ACC112 (cell line): ENCODE data around the gene CCDC157.
"Not testable (repeated sequence)": the region's sequence is repeated elsewhere in the genome, so short reads cannot be mapped to it uniquely, and the experiment has no call there.

ENCODE experiments used
- H2AFZ ChIP-seq: fragments of 200-600 bp; sonication (generic); one replicate; pipeline ENCODE4 v1.6.0; 2017; ENCODE audit warnings: antibody characterized with exemption, low read length; ENCODE audit not compliant: unreplicated experiment
- H3K27ac ChIP-seq: fragments of 200-600 bp; sonication (generic); 2 replicates; pipeline ENCODE4 v1.5.1; 2014; ENCODE audit warnings: low read depth, mild to moderate bottlenecking, antibody characterized with exemption, low read length, moderate library complexity
- H3K27me3 ChIP-seq: fragments of 200-600 bp; sonication (generic); 2 replicates; pipeline ENCODE4 v1.6.1; 2014; ENCODE audit warnings: mild to moderate bottlenecking, antibody characterized with exemption, low read length, moderate library complexity, mixed read lengths; ENCODE audit not compliant: insufficient read depth
- H3K36me3 ChIP-seq: fragments of 200-600 bp; sonication (generic); 2 replicates; pipeline ENCODE4 v1.6.1; 2016; ENCODE audit warnings: mild to moderate bottlenecking, antibody characterized with exemption, low read length, moderate library complexity, mixed read lengths; ENCODE audit not compliant: insufficient read depth
- H3K4me1 ChIP-seq: fragments of 200-600 bp; sonication (generic); one replicate; pipeline ENCODE4 v1.6.1; 2016; ENCODE audit warnings: low read length, mixed read lengths; ENCODE audit not compliant: insufficient read depth, unreplicated experiment, control insufficient read depth
- H3K4me3 ChIP-seq: fragments of 200-600 bp; sonication (generic); 2 replicates; pipeline ENCODE4 v1.5.1; 2014; ENCODE audit warnings: mild to moderate bottlenecking, low read depth, low read length
- H3K79me2 ChIP-seq: fragments of 200-600 bp; sonication (generic); one replicate; pipeline ENCODE4 v1.6.0; 2016; ENCODE audit warnings: low read length; ENCODE audit not compliant: control insufficient read depth, unreplicated experiment, insufficient read depth

Gene CCDC157

GRCh38 chr22:30402028-30402765 lies 45.4 kb downstream of the CCDC157 start:
- Histone ChIP-seq H3K4me1 (peaks cover 27% of the 10 kb centered on the region), H2AFZ (no peak overlapping the region), H3K27ac (no peak overlapping the region), H3K36me3 (peaks cover 3% of the 10 kb centered on the region; the same call in 1 of the 2 replicates), H3K79me2 (peaks cover 49% of the 10 kb centered on the region), H3K4me3 (no peak overlapping the region), H3K27me3 (no peaks in the 10 kb centered on the region)

- H3K4me1 ChIP-seq = peaks cover 27% of the 10 kb centered on the region
Observed at GRCh38 chr22:30402766-30403104, 45.9 kb downstream of the CCDC157 start.

GRCh38 chr22:30404307-30404706 lies 47.5 kb downstream of the CCDC157 start:
- H3K27ac ChIP-seq = no peak overlapping the region
- no peak overlapping the region for H3K4me3 ChIP-seq
- H3K4me1 ChIP-seq = peaks cover 33% of the 10 kb centered on the region
- peaks cover 28% of the 10 kb centered on the region for H3K79me2 ChIP-seq
- H3K36me3 ChIP-seq = peaks cover 4% of the 10 kb centered on the region; the same call in 1 of the 2 replicates
- H3K27me3 ChIP-seq = no peaks in the 10 kb centered on the region
- H2AFZ ChIP-seq = no peak overlapping the region

More at GRCh38 chr22:30402766-30403104, 45.9 kb downstream of the CCDC157 start:
- not testable (repeated sequence) for H3K27me3 ChIP-seq, H2AFZ ChIP-seq, H3K4me3 ChIP-seq, H3K27ac ChIP-seq, H3K36me3 ChIP-seq
- H3K79me2 ChIP-seq = peaks cover 43% of the 10 kb centered on the region

GRCh38 chr22:30405731-30406130 lies 48.9 kb downstream of the CCDC157 start:
- 0 out of 2 replicates have a peak overlapping the region, but pooled peaks have one; percentile 1 for H3K27ac ChIP-seq
- peaks cover 26% of the 10 kb centered on the region for H3K4me1 ChIP-seq
- peaks cover 19% of the 10 kb centered on the region for H3K79me2 ChIP-seq

GRCh38 chr22:30406400-30406799 lies 49.6 kb downstream of the CCDC157 start:
- peaks cover 19% of the 10 kb centered on the region for H3K79me2 ChIP-seq
- H3K36me3 ChIP-seq = peaks cover 4% of the 10 kb centered on the region; the same call in 1 of the 2 replicates

More at GRCh38 chr22:30405731-30406130, 48.9 kb downstream of the CCDC157 start:
- no peaks in the 10 kb centered on the region for H3K27me3 ChIP-seq
- no peak overlapping the region for H3K4me3 ChIP-seq
- H3K36me3 ChIP-seq = peaks cover 4% of the 10 kb centered on the region; the same call in 1 of the 2 replicates
- H2AFZ ChIP-seq = no peak overlapping the region

GRCh38 chr22:30408388-30409102 lies 51.7 kb downstream of the CCDC157 start:
- H3K27ac ChIP-seq = peak overlapping the region; percentile 74
- H3K4me3 ChIP-seq = no peak overlapping the region
- H3K4me1 ChIP-seq = peaks cover 25% of the 10 kb centered on the region
- peaks cover 4% of the 10 kb centered on the region; the same call in 1 of the 2 replicates for H3K36me3 ChIP-seq
- peaks cover 9% of the 10 kb centered on the region for H3K79me2 ChIP-seq
- H3K27me3 ChIP-seq = no peaks in the 10 kb centered on the region
- no peak overlapping the region for H2AFZ ChIP-seq

More at GRCh38 chr22:30406400-30406799, 49.6 kb downstream of the CCDC157 start:
- H3K4me1 ChIP-seq = peaks cover 26% of the 10 kb centered on the region
- H3K27ac ChIP-seq = no peak overlapping the region
- H3K27me3 ChIP-seq = no peaks in the 10 kb centered on the region
- H2AFZ ChIP-seq = no peak overlapping the region
- no peak overlapping the region for H3K4me3 ChIP-seq

- Histone ChIP-seq H3K4me1 (peaks cover 28% of the 10 kb centered on the region), H3K79me2 (no peaks in the 10 kb centered on the region), H3K4me3 (no peak overlapping the region), H2AFZ (no peak overlapping the region), H3K36me3 (peaks cover 5% of the 10 kb centered on the region), H3K27me3 (no peaks in the 10 kb centered on the region), H3K27ac (no peak overlapping the region)
Observed at GRCh38 chr22:30411780-30412179, 55.0 kb downstream of the CCDC157 start.

- Histone ChIP-seq H3K4me1 (peaks cover 28% of the 10 kb centered on the region), H3K36me3 (peaks cover 10% of the 10 kb centered on the region), H3K27me3 (no peaks in the 10 kb centered on the region), H3K4me3 (no peak overlapping the region), H3K27ac (peak overlapping the region; percentile 50), H2AFZ (no peak overlapping the region), H3K79me2 (peaks cover 3% of the 10 kb centered on the region)
Observed at GRCh38 chr22:30413001-30413400, 56.2 kb downstream of the CCDC157 start.

GRCh38 chr22:30413745-30414524 lies 57.1 kb downstream of the CCDC157 start:
- Histone ChIP-seq H3K79me2 (peaks cover 3% of the 10 kb centered on the region), H3K36me3 (peaks cover 10% of the 10 kb centered on the region), H3K27me3 (no peaks in the 10 kb centered on the region), H3K4me3 (no peak overlapping the region), H3K27ac (0 out of 2 replicates have a peak overlapping the region, but pooled peaks have one; percentile 32), H2AFZ (no peak overlapping the region), H3K4me1 (peaks cover 21% of the 10 kb centered on the region)

GRCh38 chr22:30414525-30415047 lies 57.8 kb downstream of the CCDC157 start:
- Histone ChIP-seq H3K4me3 (no peak overlapping the region), H3K27me3 (no peaks in the 10 kb centered on the region), H3K4me1 (peaks cover 22% of the 10 kb centered on the region), H3K36me3 (peaks cover 10% of the 10 kb centered on the region), H3K27ac (peak overlapping the region; percentile 32), H2AFZ (no peak overlapping the region), H3K79me2 (peaks cover 3% of the 10 kb centered on the region)
